GM12874 (cell line): ENCODE results near the gene EPDR1.

Experiments
- CTCF ChIP-seq: IDR thresholded peaks from 2 replicates; pipeline ENCODE4 v1.5.1; 2011; ENCODE audit warnings: low read depth, mild to moderate bottlenecking, control low read depth, low read length, moderate library complexity; ENCODE audit not compliant: insufficient read depth

The EPDR1 gene

GRCh38 chr7:37920849-37921805 lies 687 bp downstream of the EPDR1 start:
- peak; percentile 44 for TF ChIP-seq CTCF

GRCh38 chr7:37921876-37922275 lies 1.4 kb downstream of the EPDR1 start:
- TF ChIP-seq CTCF, result no peak

GRCh38 chr7:37923996-37924395 lies 3.6 kb downstream of the EPDR1 start:
- no peak for TF ChIP-seq CTCF

GRCh38 chr7:37924491-37925041 lies 4.1 kb downstream of the EPDR1 start:
- no peak for TF ChIP-seq CTCF

GRCh38 chr7:37925620-37926019 lies 5.2 kb downstream of the EPDR1 start:
- no peak for TF ChIP-seq CTCF

GRCh38 chr7:37927773-37928444 lies 7.5 kb downstream of the EPDR1 start:
- no peak for TF ChIP-seq CTCF

- no peak for TF ChIP-seq CTCF
Observed at GRCh38 chr7:37928878-37929277, 8.4 kb downstream of the EPDR1 start.
